HG03039 (cell line): Measurements from ENCODE around the gene RGS14.

Experiments used
- ATAC-seq: cut with Tn5 transposase; IDR thresholded peaks from one replicate; pipeline ENCODE4 v1.9.1; 2021; ENCODE audit warnings: mild to moderate bottlenecking, moderate library complexity; ENCODE audit not compliant: unreplicated experiment

RGS14 gene

DNA sequence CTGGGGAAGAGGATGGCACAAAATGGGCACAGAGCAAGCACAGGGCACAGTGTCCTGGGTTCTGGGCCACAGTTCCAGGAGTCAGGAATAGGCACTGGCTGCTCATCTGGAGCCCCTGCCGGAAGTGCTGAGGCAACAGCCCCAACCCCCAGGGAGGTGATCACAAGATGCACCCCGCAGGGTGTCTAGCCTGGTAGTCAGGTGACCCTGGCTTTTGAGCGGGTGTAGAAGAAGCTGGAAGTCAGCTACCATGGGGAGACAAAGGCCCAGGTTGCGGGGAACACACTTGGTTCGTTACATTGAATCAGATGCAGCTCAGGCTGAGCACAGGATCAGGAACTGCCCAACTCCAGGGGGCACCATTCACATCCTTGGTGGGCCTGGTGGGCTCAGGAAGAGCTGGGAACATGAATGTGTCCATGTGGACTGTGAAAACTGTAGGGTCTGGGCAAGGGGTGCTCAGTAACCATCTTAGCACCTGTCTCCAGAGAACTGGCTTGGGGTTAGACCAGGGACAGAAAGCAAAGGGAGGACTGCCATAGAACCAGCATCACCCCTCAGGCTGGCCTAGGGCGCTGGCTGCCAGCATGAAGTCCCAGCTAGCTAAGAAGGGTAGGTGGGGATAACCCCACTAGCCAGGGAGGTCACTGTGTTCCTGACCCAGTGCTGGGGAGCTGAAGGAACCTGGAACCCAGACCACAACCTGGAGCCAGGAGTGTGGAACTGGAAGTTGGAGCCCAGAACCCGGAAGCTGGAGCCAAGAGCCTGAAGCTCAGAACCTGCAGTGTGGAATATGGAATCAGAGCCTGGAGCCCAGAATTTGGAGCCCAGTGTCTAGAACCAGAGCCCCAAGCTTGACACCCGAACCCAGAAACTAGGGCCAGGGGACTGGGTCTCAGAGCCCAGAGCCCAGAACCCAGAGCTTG lies 20.4 kb downstream of the RGS14 start:
- no peak for ATAC-seq

DNA sequence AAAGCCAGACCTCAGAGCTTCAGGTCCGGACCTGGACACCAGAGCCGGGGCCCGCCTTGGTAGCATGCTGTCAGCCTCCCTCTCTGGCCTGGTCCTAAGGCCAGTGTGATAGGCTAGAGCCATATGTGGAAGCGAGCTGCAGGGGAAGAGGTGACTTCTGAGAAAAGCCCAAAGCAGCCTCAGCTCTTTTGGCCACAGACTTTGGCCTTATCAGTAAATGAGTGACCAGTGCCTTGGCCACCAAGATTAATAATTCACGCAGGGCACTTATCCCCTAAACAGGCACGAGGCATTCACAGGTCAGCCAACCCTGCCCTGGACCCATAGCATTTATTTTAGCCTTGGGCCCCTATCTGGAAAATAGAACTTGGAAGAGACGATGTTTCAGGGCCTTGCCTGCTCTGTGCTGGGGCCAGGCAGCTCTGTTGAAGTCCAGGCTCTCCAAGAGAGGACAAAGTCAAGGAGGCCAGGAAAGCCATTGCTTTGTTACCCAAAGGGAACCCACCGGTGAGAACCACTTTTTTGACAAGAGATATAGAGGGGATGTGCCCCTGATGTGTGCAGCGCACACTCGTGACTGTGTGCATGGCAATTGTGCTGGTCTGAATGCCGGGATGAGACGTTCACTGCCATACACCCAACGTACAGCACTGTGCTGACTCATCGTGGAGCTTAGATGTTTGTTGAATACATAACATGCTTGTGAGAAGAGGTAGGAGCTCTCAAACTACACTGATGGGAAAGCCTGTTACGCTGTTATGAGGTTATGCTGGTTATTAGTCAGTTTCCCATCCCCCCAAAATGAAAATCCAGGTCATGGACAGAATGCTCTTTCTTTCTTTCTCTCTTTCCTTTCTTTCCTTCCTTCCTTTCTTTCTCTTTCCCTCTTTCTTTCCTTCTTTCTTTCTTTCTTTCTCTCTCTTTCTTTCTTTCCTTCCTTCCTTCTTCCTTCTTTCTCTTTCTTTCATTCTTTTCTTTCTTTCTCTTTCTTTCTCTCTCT lies 21.5 kb downstream of the RGS14 start:
- no peak for ATAC-seq

DNA sequence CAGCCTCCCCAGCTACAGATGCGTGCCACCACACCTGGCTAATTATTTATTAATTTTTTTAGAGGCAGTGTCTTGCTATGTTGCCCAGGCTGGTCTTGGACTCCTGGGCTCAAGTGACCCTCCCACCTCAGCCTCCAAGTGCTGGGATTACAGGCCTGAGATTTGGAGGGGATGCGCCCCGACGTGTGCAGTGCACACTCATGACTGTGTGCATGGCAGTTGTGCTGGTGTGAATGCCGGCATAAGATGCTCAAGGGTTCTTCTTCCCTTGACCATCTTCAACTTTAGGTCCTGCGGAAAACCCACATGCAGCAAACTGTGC lies 23.0 kb downstream of the RGS14 start:
- ATAC-seq: no peak

DNA sequence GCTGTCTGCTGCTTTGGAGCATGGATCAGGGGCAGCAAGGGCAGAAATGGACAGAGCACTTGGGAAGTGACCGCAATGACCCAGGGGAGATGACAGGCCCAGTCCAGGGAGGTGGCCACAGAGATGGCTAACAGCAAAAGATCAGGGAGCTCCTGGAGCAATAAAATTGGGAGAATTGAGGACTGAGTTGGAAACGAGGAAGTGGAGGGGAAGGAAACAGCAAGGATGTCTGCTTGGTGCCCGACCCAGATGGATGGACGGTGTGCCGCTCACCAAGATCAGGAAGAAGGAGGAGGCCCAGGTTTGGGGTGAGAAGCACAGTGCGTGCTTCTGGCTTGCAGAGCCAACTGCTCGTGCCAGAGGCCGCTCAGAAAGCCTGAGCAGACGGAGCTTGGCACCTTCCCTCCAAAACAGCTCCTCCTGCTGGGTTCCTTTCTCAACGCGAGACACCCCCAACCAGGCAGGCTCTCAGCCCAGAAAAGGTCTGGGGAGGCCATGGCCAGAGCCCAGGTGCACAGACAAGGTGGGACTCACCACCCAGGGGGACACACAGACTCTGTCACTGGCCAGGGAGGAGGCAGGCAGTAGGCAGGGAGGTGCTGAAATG lies 24.8 kb downstream of the RGS14 start:
- no peak for ATAC-seq

- ATAC-seq: no peak
Measured at GRCh38 chr5:177383181-177383580, 25.5 kb downstream of the RGS14 start.

DNA sequence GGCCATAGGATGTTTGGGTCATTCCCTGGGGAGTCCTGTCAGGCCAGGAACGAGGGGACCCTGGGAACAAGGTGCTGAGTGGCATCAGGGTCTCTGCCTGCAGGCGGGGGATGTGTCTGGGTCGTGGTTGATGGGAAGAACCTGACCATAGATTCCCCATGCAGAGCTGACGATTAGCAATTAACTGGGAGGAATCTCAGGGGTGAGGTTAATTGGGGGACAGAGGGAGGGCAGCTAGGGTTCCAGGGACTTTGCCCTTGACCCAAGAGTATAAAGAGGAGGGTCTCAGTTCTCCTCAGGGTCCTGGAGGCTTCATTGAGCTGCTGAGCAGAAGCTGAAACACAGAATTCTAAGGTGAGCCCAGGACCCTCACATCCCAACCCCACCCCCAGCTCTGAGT lies 26.4 kb downstream of the RGS14 start, which contains the start of gene SLC34A1:
Gene SLC34A1 (plus strand): TSS at position 301 of the 400 bp plus-strand sequence. CDS start 1,308 bp downstream, outside the sequence.
- no peak for ATAC-seq

DNA sequence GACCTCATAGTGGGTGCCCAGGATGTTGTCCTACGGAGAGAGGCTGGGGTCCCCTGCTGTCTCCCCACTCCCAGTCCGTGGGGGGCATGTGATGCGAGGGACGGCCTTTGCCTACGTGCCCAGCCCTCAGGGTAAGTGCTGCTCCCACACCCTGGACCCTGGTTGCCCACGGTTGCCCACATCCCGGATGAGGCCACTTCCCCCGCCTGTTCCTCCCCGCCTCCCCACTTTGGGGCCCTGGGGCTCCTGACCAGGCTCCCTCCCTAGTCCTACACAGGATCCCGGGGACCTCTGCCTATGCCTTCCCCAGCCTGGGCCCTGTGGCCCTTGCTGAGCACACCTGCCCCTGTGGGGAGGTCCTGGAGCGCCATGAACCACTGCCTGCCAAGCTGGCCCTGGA lies 28.0 kb downstream of the RGS14 start:
- no peak for ATAC-seq

GRCh38 chr5:177386542-177386941 lies 28.8 kb downstream of the RGS14 start:
- no peak for ATAC-seq

GRCh38 chr5:177387405-177387804 lies 29.7 kb downstream of the RGS14 start:
- ATAC-seq: no peak

GRCh38 chr5:177388521-177389052 lies 30.9 kb downstream of the RGS14 start:
- ATAC-seq: no peak

DNA sequence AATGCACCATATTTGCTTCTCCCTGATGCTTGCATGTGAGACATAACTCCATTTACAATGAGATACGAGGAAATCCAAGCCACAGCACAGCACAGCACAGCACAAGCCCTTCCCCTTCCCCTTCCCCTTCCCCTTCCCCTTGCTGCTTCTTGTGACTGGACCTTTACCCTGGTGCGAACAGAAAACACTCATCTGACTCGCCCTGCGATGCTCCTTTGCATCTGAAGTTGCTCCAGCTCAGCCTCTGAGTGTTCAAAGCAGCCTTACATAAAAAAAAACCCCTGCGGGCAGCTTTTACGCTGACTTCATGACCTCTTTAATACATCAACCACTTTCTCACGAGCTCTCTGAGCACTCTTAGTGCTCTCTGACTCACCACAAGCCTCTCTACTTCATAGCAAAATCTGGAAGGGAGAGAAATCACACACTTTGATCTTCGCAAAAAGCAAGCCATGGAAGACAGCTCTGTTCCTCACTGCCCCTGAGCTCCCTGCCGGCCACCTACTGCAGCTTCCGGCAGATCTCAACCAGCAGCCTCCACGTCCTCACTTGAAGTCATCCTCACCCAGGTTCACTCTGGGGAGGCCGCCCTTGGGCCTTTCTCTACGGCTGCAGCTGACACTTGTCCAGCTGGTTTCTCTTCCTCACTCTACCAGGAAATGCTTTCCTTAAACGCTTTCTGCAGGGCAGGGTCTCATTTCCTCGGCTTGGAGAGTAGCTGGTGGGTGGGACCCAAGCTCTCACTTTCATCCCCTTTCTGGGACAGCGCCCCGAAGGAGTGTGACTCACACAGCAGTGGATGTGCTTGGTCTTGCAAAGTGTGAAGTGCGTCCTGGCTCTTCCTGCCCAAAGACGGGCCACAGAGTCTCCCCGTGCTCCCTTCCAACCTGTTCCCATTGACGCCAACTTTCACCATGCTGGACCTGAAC lies 31.8 kb downstream of the RGS14 start:
- no peak for ATAC-seq

GRCh38 chr5:177390363-177391300 lies 32.9 kb downstream of the RGS14 start:
- no peak for ATAC-seq

- no peak for ATAC-seq
Measured at GRCh38 chr5:177392765-177393164, 35.0 kb downstream of the RGS14 start.

DNA sequence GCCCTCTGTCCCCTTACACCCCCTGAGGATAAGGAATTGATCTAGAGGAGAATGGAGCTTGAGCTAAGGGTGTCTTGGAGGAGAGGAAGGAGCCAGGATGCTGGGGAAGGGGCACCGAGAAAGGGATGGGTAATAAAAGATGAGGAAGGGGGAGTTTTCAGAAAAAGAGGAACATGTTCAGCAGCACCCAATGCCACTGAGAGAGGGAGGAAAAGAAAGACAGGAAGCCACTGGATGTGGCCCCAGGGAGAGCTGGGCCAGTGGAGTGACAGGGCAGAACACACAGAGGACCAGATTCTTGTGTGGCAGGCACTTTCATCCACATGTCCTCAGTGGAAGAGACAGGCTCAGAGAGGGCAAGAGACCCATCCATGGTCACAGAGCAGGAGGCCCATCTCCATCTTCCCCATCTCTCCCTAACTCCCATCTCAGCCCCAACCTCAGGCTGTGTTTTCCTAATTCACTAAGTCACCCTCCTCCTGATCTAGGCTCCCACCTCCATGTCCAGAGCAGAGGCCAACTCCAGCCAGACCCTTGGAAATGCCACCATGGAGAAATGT lies 35.6 kb downstream of the RGS14 start:
- no peak for ATAC-seq

DNA sequence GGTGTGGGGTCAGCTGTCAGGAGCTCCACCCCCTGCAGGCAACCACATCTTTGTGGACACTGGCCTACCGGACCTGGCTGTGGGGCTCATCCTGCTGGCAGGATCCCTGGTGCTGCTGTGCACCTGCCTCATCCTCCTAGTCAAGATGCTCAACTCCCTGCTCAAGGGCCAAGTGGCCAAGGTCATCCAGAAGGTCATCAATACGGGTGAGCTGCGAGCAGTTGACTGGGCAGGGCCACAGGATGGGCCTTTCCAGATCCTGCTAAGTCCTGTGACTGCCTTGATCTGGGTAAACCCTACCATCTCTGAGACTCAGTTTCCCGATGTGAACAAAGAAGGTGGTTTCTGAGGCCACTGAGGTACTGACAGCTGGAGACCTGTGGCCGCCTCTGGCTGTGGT lies 36.3 kb downstream of the RGS14 start:
- ATAC-seq: no peak

- ATAC-seq: no peak
Measured at GRCh38 chr5:177396078-177396477, 38.4 kb downstream of the RGS14 start.

DNA sequence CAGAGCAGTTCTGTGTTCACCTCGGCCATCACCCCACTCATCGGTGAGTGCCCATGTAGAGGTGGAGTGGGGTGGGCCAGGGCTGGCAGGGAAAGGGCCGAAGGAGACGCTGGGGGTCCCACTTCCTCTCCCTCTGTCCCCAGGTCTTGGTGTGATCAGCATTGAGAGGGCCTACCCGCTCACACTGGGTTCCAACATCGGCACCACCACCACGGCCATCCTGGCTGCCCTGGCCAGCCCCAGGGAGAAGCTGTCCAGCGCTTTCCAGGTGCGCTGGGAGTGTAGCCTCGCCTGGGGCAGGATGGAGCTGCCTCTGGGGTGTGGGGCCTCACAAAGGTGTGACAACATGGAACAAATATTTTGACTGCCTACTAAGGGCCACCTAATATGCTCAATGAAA lies 39.1 kb downstream of the RGS14 start:
- ATAC-seq: no peak

DNA sequence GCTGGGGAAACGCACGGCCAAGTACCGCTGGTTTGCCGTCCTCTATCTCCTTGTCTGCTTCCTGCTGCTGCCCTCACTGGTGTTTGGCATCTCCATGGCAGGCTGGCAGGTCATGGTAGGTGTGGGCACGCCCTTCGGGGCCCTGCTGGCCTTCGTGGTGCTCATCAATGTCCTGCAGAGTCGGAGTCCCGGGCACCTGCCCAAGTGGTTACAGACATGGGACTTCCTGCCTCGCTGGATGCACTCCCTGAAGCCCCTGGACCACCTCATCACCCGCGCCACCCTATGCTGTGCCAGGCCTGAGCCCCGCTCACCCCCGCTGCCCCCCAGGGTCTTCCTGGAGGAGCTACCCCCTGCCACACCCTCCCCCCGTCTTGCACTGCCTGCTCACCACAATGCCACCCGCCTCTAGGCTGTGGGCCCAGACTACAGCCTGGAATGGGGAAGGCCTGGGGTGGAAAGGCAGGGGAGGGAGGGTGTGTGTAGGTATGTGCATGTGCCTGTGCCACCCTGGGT lies 40.2 kb downstream of the RGS14 start:
- ATAC-seq: no peak
